ENCODE results near the gene OPCML. TPM values are rescaled to one million over a fixed set of nuclear protein-coding genes. Genes with fewer than 3 reads are reported as not detected.

The OPCML gene
- total RNA-seq, 2 experiments from 2014 or later: not detected

GRCh38 chr11:133249065-133249464 is 283.2 kb downstream of the OPCML start:
- H3K4me3 Mint-ChIP-seq: no peak overlapping the region
- no peaks in the 10 kb centered on the region for H3K36me3 Mint-ChIP-seq
- H3K9me3 Mint-ChIP-seq: no peaks in the 10 kb centered on the region
- H3K4me1 Mint-ChIP-seq: no peaks in the 10 kb centered on the region
- DNase-seq (no peak), ATAC-seq (ENCODE audit: low read depth) (no peak)
- no peak overlapping the region for H3K27ac Mint-ChIP-seq
- POLR2A ChIA-PET: no interaction called here
- no peaks in the 10 kb centered on the region for H3K27me3 Mint-ChIP-seq

GRCh38 chr11:133243832-133244231 is 288.5 kb downstream of the OPCML start:
- Mint-ChIP-seq H3K36me3 (no peaks in the 10 kb centered on the region), H3K4me3 (no peak overlapping the region), H3K27ac (no peak overlapping the region), H3K9me3 (no peaks in the 10 kb centered on the region), H3K4me1 (no peaks in the 10 kb centered on the region), H3K27me3 (no peaks in the 10 kb centered on the region)
- ATAC-seq (ENCODE audit: low read depth) (no peak), DNase-seq (no peak)
- POLR2A ChIA-PET: no interaction called here

- ATAC-seq (ENCODE audit: low read depth) (no peak), DNase-seq (no peak)
- Mint-ChIP-seq H3K36me3 (no peaks in the 10 kb centered on the region), H3K4me1 (no peaks in the 10 kb centered on the region), H3K9me3 (no peaks in the 10 kb centered on the region), H3K4me3 (no peak overlapping the region), H3K27ac (no peak overlapping the region), H3K27me3 (no peaks in the 10 kb centered on the region)
- POLR2A ChIA-PET: no interaction called here
Measured at GRCh38 chr11:133240908-133241655, 291.2 kb downstream of the OPCML start.

GRCh38 chr11:133239575-133239974 is 292.7 kb downstream of the OPCML start:
- DNase-seq (no peak), ATAC-seq (ENCODE audit: low read depth) (no peak)
- Mint-ChIP-seq H3K4me3 (no peak overlapping the region), H3K9me3 (no peaks in the 10 kb centered on the region), H3K27ac (no peak overlapping the region), H3K36me3 (no peaks in the 10 kb centered on the region), H3K27me3 (no peaks in the 10 kb centered on the region), H3K4me1 (no peaks in the 10 kb centered on the region)
- POLR2A ChIA-PET: no interaction called here

- POLR2A ChIA-PET: no interaction called here
- Mint-ChIP-seq H3K4me3 (no peak overlapping the region), H3K9me3 (no peaks in the 10 kb centered on the region), H3K27me3 (no peaks in the 10 kb centered on the region), H3K27ac (no peak overlapping the region), H3K36me3 (no peaks in the 10 kb centered on the region), H3K4me1 (no peaks in the 10 kb centered on the region)
- ATAC-seq (ENCODE audit: low read depth): no peak
- no peak for DNase-seq
Measured at GRCh38 chr11:133238495-133238894, 293.8 kb downstream of the OPCML start.

GRCh38 chr11:133238027-133238426 is 294.3 kb downstream of the OPCML start:
- no peaks in the 10 kb centered on the region for H3K36me3 Mint-ChIP-seq
- no peaks in the 10 kb centered on the region for H3K27me3 Mint-ChIP-seq
- POLR2A ChIA-PET: no interaction called here
- ATAC-seq (ENCODE audit: low read depth): no peak
- H3K27ac Mint-ChIP-seq: no peak overlapping the region
- no peaks in the 10 kb centered on the region for H3K4me1 Mint-ChIP-seq
- H3K9me3 Mint-ChIP-seq: no peaks in the 10 kb centered on the region
- DNase-seq: no peak
- H3K4me3 Mint-ChIP-seq: no peak overlapping the region

GRCh38 chr11:133235381-133235780 is 296.9 kb downstream of the OPCML start:
- no peak for ATAC-seq (ENCODE audit: low read depth)
- POLR2A ChIA-PET: no interaction called here
- Mint-ChIP-seq H3K27me3 (no peaks in the 10 kb centered on the region), H3K4me1 (no peaks in the 10 kb centered on the region), H3K4me3 (no peak overlapping the region), H3K36me3 (no peaks in the 10 kb centered on the region), H3K9me3 (no peaks in the 10 kb centered on the region), H3K27ac (no peak overlapping the region)
- no peak for DNase-seq

- POLR2A ChIA-PET: no interaction called here
- H3K4me3 Mint-ChIP-seq: no peak overlapping the region
- no peak for ATAC-seq (ENCODE audit: low read depth)
- H3K4me1 Mint-ChIP-seq: no peaks in the 10 kb centered on the region
- H3K36me3 Mint-ChIP-seq: no peaks in the 10 kb centered on the region
- no peaks in the 10 kb centered on the region for H3K27me3 Mint-ChIP-seq
- no peak for DNase-seq
- no peak overlapping the region for H3K27ac Mint-ChIP-seq
- no peaks in the 10 kb centered on the region for H3K9me3 Mint-ChIP-seq
Measured at GRCh38 chr11:133234883-133235282, 297.4 kb downstream of the OPCML start.

- no peak for ATAC-seq (ENCODE audit: low read depth)
- POLR2A ChIA-PET: no interaction called here
- no peak for DNase-seq
- Mint-ChIP-seq H3K4me3 (no peak overlapping the region), H3K4me1 (no peaks in the 10 kb centered on the region), H3K9me3 (no peaks in the 10 kb centered on the region), H3K36me3 (no peaks in the 10 kb centered on the region), H3K27ac (no peak overlapping the region), H3K27me3 (no peaks in the 10 kb centered on the region)
Measured at GRCh38 chr11:133232665-133233064, 299.6 kb downstream of the OPCML start.

GRCh38 chr11:133230431-133230830 is 301.9 kb downstream of the OPCML start:
- POLR2A ChIA-PET: no interaction called here
- H3K27me3 Mint-ChIP-seq: no peaks in the 10 kb centered on the region
- no peak overlapping the region for H3K27ac Mint-ChIP-seq
- no peak overlapping the region for H3K4me3 Mint-ChIP-seq
- DNase-seq: no peak
- H3K9me3 Mint-ChIP-seq: no peaks in the 10 kb centered on the region
- no peak for ATAC-seq (ENCODE audit: low read depth)
- H3K36me3 Mint-ChIP-seq: no peaks in the 10 kb centered on the region
- no peaks in the 10 kb centered on the region for H3K4me1 Mint-ChIP-seq

GRCh38 chr11:133228471-133229329 is 303.6 kb downstream of the OPCML start:
- POLR2A ChIA-PET: no interaction called here
- Mint-ChIP-seq H3K4me1 (no peaks in the 10 kb centered on the region), H3K36me3 (no peaks in the 10 kb centered on the region), H3K9me3 (no peaks in the 10 kb centered on the region), H3K27me3 (no peaks in the 10 kb centered on the region), H3K27ac (no peak overlapping the region), H3K4me3 (no peak overlapping the region)
- ATAC-seq (ENCODE audit: low read depth) (no peak), DNase-seq (no peak)

GRCh38 chr11:133227632-133228111 is 304.6 kb downstream of the OPCML start:
- POLR2A ChIA-PET: no interaction called here
- no peak for DNase-seq

GRCh38 chr11:133224271-133224670 is 308.0 kb downstream of the OPCML start:
- Mint-ChIP-seq H3K4me1 (no peaks in the 10 kb centered on the region), H3K4me3 (no peak overlapping the region), H3K9me3 (no peaks in the 10 kb centered on the region), H3K36me3 (no peaks in the 10 kb centered on the region), H3K27ac (no peak overlapping the region), H3K27me3 (no peaks in the 10 kb centered on the region)
- no peak for DNase-seq
- POLR2A ChIA-PET: no interaction called here
- no peak for ATAC-seq (ENCODE audit: low read depth)

More at GRCh38 chr11:133227632-133228111, 304.6 kb downstream of the OPCML start:
- H3K4me3 Mint-ChIP-seq: no peak overlapping the region
- ATAC-seq (ENCODE audit: low read depth): no peak
- H3K36me3 Mint-ChIP-seq: no peaks in the 10 kb centered on the region
- no peak overlapping the region for H3K27ac Mint-ChIP-seq
- H3K27me3 Mint-ChIP-seq: no peaks in the 10 kb centered on the region
- no peaks in the 10 kb centered on the region for H3K9me3 Mint-ChIP-seq
- no peaks in the 10 kb centered on the region for H3K4me1 Mint-ChIP-seq
